H1 (cell line): Measurements from ENCODE around the gene TGM2. TPM values are rescaled to one million over a fixed set of nuclear protein-coding genes. Genes with fewer than 3 reads are reported as not detected.

Source experiments
- BRCA1 ChIP-seq: IDR thresholded peaks from 2 replicates; pipeline ENCODE4 v1.6.1; 2012; ENCODE audit warnings: low read depth, low read length, improper control_type of control experiment
- KDM5A ChIP-seq: fragments of 200-600 bp; IDR thresholded peaks from 2 replicates; pipeline ENCODE4 v1.7.1; 2012; ENCODE audit warnings: mild to moderate bottlenecking, low read length, inconsistent platforms, mixed read lengths
- POLR2A ChIP-seq, 2 experiments: IDR thresholded peaks; 1 replicate in 1 of 2; 2 replicates in 1 of 2; pipeline ENCODE4 v1.6.1; 2011; ENCODE audit warnings: low read depth in 2 of 2, low read length in 2 of 2, mild to moderate bottlenecking in 2 of 2; ENCODE audit errors: control extremely low read depth in 1 of 2
- SP1 ChIP-seq: IDR thresholded peaks from 2 replicates; pipeline ENCODE4 v1.6.1; 2011; ENCODE audit warnings: low read depth, low read length
- SRF ChIP-seq: IDR thresholded peaks from 2 replicates; pipeline ENCODE4 v1.6.1; 2011; ENCODE audit warnings: mild to moderate bottlenecking, low read depth, low read length, moderate library complexity
- TEAD4 ChIP-seq: IDR thresholded peaks from 2 replicates; pipeline ENCODE4 v1.6.1; 2012; ENCODE audit warnings: low read depth, low read length, inconsistent platforms, mixed read lengths
- polyA plus RNA-seq, 7 experiments: library from polyadenylated mRNA; depleted of rRNA in 3 of 7; stranded (reverse) in 5 of 7; unstranded in 2 of 7; fragments of >200 nt in 5 of 7; fragments of 200-250 nt in 2 of 7; gene quantifications; 1 replicate in 5 of 7; 2 replicates in 1 of 7; 4 replicates in 1 of 7; pipeline versions ENCODE4 v1.2.1 to v1.2.3, GENCODE V29; 2011 to 2013; ENCODE audit warnings: missing spikeins in 2 of 7, mixed read lengths in 2 of 7
- total RNA-seq: library from RNA; stranded (reverse); fragmentation: NEBNext Ultra II Directional; extraction: Animal tissue kit (Norgen Biotek cat#: 25700); gene quantifications from 2 replicates; pipeline ENCODE4 v1.2.1, GENCODE V29; 2021

TGM2 gene
- total and polyA plus RNA-seq, 2 of the 8 experiments (the other 6 are each of a cell fraction or from before 2014, with no cell fraction given) = 0.86 to 1.0 TPM

DNA sequence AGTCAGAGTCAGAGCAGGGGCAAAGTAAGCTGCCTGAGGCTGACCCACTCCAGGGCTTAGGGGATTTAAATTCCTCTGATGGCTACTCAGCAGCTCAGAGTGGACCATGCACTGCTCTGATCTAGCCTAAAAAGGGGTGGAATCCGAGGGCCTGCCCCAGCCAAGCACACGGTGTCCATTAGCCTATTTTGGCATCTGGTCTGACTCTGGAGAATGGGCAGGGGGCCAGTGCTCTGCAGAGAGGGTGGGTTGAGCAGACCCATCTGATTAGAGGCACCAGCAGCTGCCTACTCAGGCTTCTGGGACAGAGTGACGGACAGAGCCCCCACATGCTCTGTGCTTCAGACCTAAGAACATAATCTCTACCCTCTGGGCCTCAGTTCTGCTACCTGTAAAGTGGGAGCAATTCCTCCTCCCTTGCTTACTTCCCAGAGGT, 25.9 kb upstream of the TGM2 start (continued):
- TF ChIP-seq SP1 (no peak), TEAD4 (no peak), BRCA1 (no peak), SRF (no peak), POLR2A (IDR thresholded peaks at IDR 0.05; ENCODE audit: control extremely low read depth in 1 of 2, low read depth in 2 of 2, low read length in 2 of 2) (no peak), KDM5A (no peak)
- TF ChIP-seq, all 59 proteins: peak for 0
